Heart left ventricle (tissue), 16 donors: ENCODE data around the gene MGARP. TPM values are rescaled to one million over a fixed set of nuclear protein-coding genes. Genes with fewer than 3 reads are reported as not detected.

Experiments used
- ATAC-seq, 4 donors: fragments of 200-7000 bp; cut with Tn5 transposase; one replicate each; pipeline ENCODE4 v1.9.1; 2020 to 2022; ENCODE audit warnings: moderate library complexity in 4 of 4, mild to moderate bottlenecking in 3 of 4, moderate number of reproducible peaks in 1 of 4
- DNase-seq, 5 donors: peaks; one replicate each; pipeline ENCODE4 v3.0.0-alpha.2; 2020
- H3K27ac ChIP-seq, 12 donors: fragments of 200-600 bp; sonication (generic) in 4 of 12; one replicate each; pipeline versions ENCODE4 v1.5.0 to v1.8.0; 2016 to 2022; ENCODE audit warnings: mild to moderate bottlenecking in 2 of 12
- H3K27me3 ChIP-seq, 9 donors: fragments of 200-600 bp; sonication (generic) in 2 of 9; one replicate each; pipeline versions ENCODE4 v1.5.1 to v1.8.0; 2016 to 2022; ENCODE audit warnings: mild to moderate bottlenecking in 3 of 9
- H3K36me3 ChIP-seq, 9 donors: fragments of 200-600 bp; sonication (generic) in 2 of 9; one replicate each; pipeline versions ENCODE4 v1.5.0 to v1.8.0; 2018 to 2022; ENCODE audit warnings: mild to moderate bottlenecking in 2 of 9
- H3K4me1 ChIP-seq, 12 donors: fragments of 200-600 bp; sonication (generic) in 4 of 12; one replicate each; pipeline versions ENCODE4 v1.5.0 to v1.8.0; 2016 to 2022; ENCODE audit warnings: mild to moderate bottlenecking in 3 of 12
- H3K4me3 ChIP-seq, 12 donors: fragments of 200-600 bp; sonication (generic) in 4 of 12; one replicate each; pipeline versions ENCODE4 v1.5.0 to v1.8.0; 2017 to 2022; ENCODE audit warnings: mild to moderate bottlenecking in 9 of 12, moderate library complexity in 4 of 12
- H3K9me3 ChIP-seq, 12 donors: fragments of 200-600 bp; sonication (generic) in 4 of 12; one replicate each; pipeline versions ENCODE4 v1.5.0 to v1.8.0; 2016 to 2022; ENCODE audit warnings: mild to moderate bottlenecking in 1 of 12
- CTCF ChIP-seq, 12 donors: fragments of 200-600 bp; sonication (generic) in 4 of 12; IDR thresholded peaks; one replicate each; pipeline versions ENCODE4 v1.5.0 to v1.8.0; 2018 to 2022; ENCODE audit warnings: antibody characterized with exemption in 12 of 12, mild to moderate bottlenecking in 5 of 12
- POLR2A ChIP-seq, 2 donors: fragments of 450-650 bp; IDR thresholded peaks; one replicate each; pipeline ENCODE4 v1.6.1; 2017; ENCODE audit warnings: antibody characterized with exemption in 2 of 2, mild to moderate bottlenecking in 2 of 2, moderate library complexity in 2 of 2
- WGBS, 4 donors: extraction: QIAGEN DNeasy Blood & Tissue Kit in 2 of 4; methylation state at CpG; one replicate each; pipeline versions ENCODE4 v1.1.5 to v1.1.7; 2013 to 2018; 5-methylcytosine and 5-hydroxymethylcytosine counted together
- intact Hi-C, 10 donors: fragments of 100-400 bp; cut with DNase I; formaldehyde crosslinking; loops; one replicate each; pipeline versions ENCODE4 v1.11.1 to v1.14.2; 2022
- polyA plus RNA-seq, 2 donors: library from polyadenylated mRNA; stranded (reverse); fragments of 200-250 nt; gene quantifications; one replicate each; pipeline ENCODE4 v1.2.3, GENCODE V29; 2013
- total RNA-seq, 9 donors: library from RNA; depleted of rRNA in 2 of 9; stranded (reverse); fragments of >200 nt in 2 of 9; fragmentation: NEBNext Ultra II Directional in 3 of 9; extraction: Animal tissue kit (Norgen Biotek cat#: 25700) in 3 of 9; gene quantifications; one replicate each; pipeline versions ENCODE4 v1.1.0 to v1.2.4, GENCODE V29; 2016 to 2023
- donor health status: ischemic (EF 13 %, LVEDD 7.1; RV severe dilation, severe dysfunction).
- donor health status: healthy with polysubstance abuse.
- donor health status: DM: no; HTN: yes; CAD: no.
- donor health status: DM: no; HTN: no; CAD: no.
- donor health status: ischemic (EF 25% LVEDD 6.9; RV normal size, moderate dysfunction).
- donor health status: ischemic (EF 25% LVEDD 5.7; RV mildly dilated, moderate dysfunction).
- donor health status: healthy.
- donor health status: DM: yes; HTN: yes; CAD: no.
- donor health status: ischemic (EF 35%, LVEDD 5.7; RV mildly dilated, moderate dysfunction).
- donor health status: nonischemic (EF 11% LVEDD 7.7; RV severe dilation, severe dysfunction).
- donor health status: DM: yes; HTN: yes; CAD: no.
- donor health status: PGD.
- donor health status: ischemic (EF 29% LVEDD 5.4; RV normal size, mild dysfunction).
- donor health status: nonischemic (EF 23%, LVEDD 6.1; RV moderate dilation, normal function).

The MGARP gene
- total and polyA plus RNA-seq, 11 donors: 0.48 to 7.8 (median 0.98) TPM

GRCh38 chr4:139300431-139301112 lies 20.5 kb upstream of the MGARP start:
- TF ChIP-seq CTCF (IDR thresholded peaks at IDR 0.05): no peak
- TF ChIP-seq POLR2A (IDR thresholded peaks at IDR 0.05): no peak
- peaks cover 3 to 58% (median 30%) of the 10 kb centered on the region in 12 donors for H3K4me1 ChIP-seq
- no peak for DNase-seq
- H3K9me3 ChIP-seq: peaks cover 0 to 5% (median 0%) of the 10 kb centered on the region in 12 donors
- WGBS, 4 donors: 8 to 14% (median 11%) methylated on average over 16 of the region's 16 CpGs
- intact Hi-C loops: loop anchor here in 5 of 10 donors (2.0 to 5.0 kb wide), 4 partner anchors 124 to 218 kb away; partner anchors contain the start of gene ELF2 (in 3 of the 5)
- H3K36me3 ChIP-seq: peaks cover 0 to 7% (median under 1%) of the 10 kb centered on the region in 9 donors
- peak overlapping the region; percentile 81 to 97 (median 92) for H3K27ac ChIP-seq
- H3K4me3 ChIP-seq: peak overlapping the region; percentile 51 to 97 (median 93)
- ATAC-seq: peak; percentile 1 to 19 (median 5)
- no peaks in the 10 kb centered on the region for H3K27me3 ChIP-seq

- H3K27ac ChIP-seq: peak overlapping the region in 11 of 12 donors; percentile 81 to 97 (median 92)
- no peak for ATAC-seq
- TF ChIP-seq POLR2A (IDR thresholded peaks at IDR 0.05) (no peak), CTCF (IDR thresholded peaks at IDR 0.05) (no peak)
These were observed 19.5 kb upstream of the MGARP start for GRCh38 chr4:139299536-139299935.

GRCh38 chr4:139297001-139297410 lies 17.0 kb upstream of the MGARP start:
- H3K27me3 ChIP-seq: no peaks in the 10 kb centered on the region
- no peaks in the 10 kb centered on the region for H3K9me3 ChIP-seq
- DNase-seq (no peak), ATAC-seq (no peak)
- H3K4me1 ChIP-seq: peaks cover 0 to 51% (median 30%) of the 10 kb centered on the region in 12 donors
- TF ChIP-seq CTCF (IDR thresholded peaks at IDR 0.05) (no peak), POLR2A (IDR thresholded peaks at IDR 0.05) (no peak)
- intact Hi-C loops: loop anchor here (2.0 to 10.0 kb wide), 12 partner anchors 70 to 265 kb away; partner anchors contain the start of gene ELF2 (in 4 of the 10)
- H3K27ac ChIP-seq: no peak overlapping the region
- peaks cover 0 to 27% (median 18%) of the 10 kb centered on the region in 9 donors for H3K36me3 ChIP-seq
- H3K4me3 ChIP-seq: no peak overlapping the region
- 63 to 77% (median 66%) methylated on average over 2 of the region's 2 CpGs for WGBS, 4 donors

More at GRCh38 chr4:139299536-139299935, 19.5 kb upstream of the MGARP start:
- DNase-seq: no peak
- 42 to 58% (median 54%) methylated on average over 1 of the region's 1 CpG for WGBS, 4 donors
- peak overlapping the region in 11 of 12 donors; percentile 77 to 97 (median 93) for H3K4me3 ChIP-seq
- peaks cover 0 to 1% (median 0%) of the 10 kb centered on the region in 9 donors for H3K36me3 ChIP-seq
- no peaks in the 10 kb centered on the region for H3K9me3 ChIP-seq
- no peaks in the 10 kb centered on the region for H3K27me3 ChIP-seq
- peaks cover 3 to 58% (median 32%) of the 10 kb centered on the region in 12 donors for H3K4me1 ChIP-seq
- intact Hi-C loops: loop anchor here (5.0 to 10.0 kb wide), 10 partner anchors 72 to 267 kb away; partner anchors contain the start of gene ELF2 (in 3 of the 10)

- DNase-seq (no peak), ATAC-seq (no peak)
- 12 to 19% (median 17%) methylated on average over 6 of the region's 6 CpGs for WGBS, 4 donors
- Histone ChIP-seq H3K27ac (peak overlapping the region in 11 of 12 donors; percentile 78 to 93 (median 86)), H3K4me1 (peaks cover 0 to 51% (median 30%) of the 10 kb centered on the region in 12 donors), H3K9me3 (no peaks in the 10 kb centered on the region), H3K27me3 (no peaks in the 10 kb centered on the region), H3K4me3 (peak overlapping the region in 11 of 12 donors; percentile 64 to 85 (median 72)), H3K36me3 (peaks cover 0 to 37% (median 29%) of the 10 kb centered on the region in 9 donors)
- TF ChIP-seq POLR2A (IDR thresholded peaks at IDR 0.05): no peak
- no peak for TF ChIP-seq CTCF (IDR thresholded peaks at IDR 0.05)
- intact Hi-C loops: loop anchor here (1.0 to 10.0 kb wide), 17 partner anchors 67 to 265 kb away; partner anchors contain the start of gene ELF2 (in 4 of the 10)
These were observed 15.9 kb upstream of the MGARP start for GRCh38 chr4:139295942-139296299.
